ENCODE measurements around the gene ARID4B.
A peak's percentile ranks its signal among the peaks of the same experiment; 100 is the strongest.

The ARID4B gene, protein sequence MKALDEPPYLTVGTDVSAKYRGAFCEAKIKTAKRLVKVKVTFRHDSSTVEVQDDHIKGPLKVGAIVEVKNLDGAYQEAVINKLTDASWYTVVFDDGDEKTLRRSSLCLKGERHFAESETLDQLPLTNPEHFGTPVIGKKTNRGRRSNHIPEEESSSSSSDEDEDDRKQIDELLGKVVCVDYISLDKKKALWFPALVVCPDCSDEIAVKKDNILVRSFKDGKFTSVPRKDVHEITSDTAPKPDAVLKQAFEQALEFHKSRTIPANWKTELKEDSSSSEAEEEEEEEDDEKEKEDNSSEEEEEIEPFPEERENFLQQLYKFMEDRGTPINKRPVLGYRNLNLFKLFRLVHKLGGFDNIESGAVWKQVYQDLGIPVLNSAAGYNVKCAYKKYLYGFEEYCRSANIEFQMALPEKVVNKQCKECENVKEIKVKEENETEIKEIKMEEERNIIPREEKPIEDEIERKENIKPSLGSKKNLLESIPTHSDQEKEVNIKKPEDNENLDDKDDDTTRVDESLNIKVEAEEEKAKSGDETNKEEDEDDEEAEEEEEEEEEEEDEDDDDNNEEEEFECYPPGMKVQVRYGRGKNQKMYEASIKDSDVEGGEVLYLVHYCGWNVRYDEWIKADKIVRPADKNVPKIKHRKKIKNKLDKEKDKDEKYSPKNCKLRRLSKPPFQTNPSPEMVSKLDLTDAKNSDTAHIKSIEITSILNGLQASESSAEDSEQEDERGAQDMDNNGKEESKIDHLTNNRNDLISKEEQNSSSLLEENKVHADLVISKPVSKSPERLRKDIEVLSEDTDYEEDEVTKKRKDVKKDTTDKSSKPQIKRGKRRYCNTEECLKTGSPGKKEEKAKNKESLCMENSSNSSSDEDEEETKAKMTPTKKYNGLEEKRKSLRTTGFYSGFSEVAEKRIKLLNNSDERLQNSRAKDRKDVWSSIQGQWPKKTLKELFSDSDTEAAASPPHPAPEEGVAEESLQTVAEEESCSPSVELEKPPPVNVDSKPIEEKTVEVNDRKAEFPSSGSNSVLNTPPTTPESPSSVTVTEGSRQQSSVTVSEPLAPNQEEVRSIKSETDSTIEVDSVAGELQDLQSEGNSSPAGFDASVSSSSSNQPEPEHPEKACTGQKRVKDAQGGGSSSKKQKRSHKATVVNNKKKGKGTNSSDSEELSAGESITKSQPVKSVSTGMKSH (N-terminal part only)

DNA sequence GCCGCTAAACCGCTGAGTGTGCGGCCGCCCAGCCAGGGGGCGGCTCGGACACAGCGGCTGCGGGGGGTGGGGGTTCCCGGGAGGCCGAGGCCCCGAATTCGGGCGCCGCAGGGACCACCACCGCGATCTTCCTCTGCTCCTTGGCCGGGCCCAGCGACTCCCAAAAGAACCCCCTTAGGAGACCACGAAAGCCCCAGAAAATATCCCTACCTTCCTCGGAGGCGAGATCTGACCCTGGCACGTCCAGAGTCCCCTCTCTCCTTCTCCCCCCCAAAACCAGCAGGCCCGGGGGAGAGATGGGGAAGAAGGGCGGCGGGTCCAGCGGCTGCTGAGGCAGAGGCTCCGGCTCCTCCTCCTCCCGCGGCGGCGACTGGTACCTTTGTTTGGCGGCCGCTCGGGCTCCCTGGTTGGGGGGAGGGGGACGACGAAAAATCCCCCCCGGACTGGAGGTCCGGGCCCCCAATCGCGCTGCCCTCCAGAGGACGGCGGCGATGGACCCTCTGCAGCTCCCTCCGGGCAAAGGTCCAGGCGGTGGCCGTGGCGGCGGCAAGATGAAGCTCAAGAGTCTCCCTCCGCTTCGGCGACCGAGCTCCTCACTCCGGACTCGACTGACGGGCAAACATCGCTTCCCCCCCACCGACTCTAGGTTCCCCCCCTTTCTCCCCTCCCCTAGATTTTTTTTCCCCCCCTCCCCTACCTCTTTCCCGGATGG lies at the start of gene ARID4B:
ARID4B (minus strand) TSS at position 621 of the 712 bp plus-strand sequence. CDS start 1,260 bp downstream, outside the sequence.
- TF ChIP-seq EZH2phosphoT487 (IDR thresholded peaks at IDR 0.05; ENCODE audit: low read depth) = no peak
- TF ChIP-seq, protein P1, sequence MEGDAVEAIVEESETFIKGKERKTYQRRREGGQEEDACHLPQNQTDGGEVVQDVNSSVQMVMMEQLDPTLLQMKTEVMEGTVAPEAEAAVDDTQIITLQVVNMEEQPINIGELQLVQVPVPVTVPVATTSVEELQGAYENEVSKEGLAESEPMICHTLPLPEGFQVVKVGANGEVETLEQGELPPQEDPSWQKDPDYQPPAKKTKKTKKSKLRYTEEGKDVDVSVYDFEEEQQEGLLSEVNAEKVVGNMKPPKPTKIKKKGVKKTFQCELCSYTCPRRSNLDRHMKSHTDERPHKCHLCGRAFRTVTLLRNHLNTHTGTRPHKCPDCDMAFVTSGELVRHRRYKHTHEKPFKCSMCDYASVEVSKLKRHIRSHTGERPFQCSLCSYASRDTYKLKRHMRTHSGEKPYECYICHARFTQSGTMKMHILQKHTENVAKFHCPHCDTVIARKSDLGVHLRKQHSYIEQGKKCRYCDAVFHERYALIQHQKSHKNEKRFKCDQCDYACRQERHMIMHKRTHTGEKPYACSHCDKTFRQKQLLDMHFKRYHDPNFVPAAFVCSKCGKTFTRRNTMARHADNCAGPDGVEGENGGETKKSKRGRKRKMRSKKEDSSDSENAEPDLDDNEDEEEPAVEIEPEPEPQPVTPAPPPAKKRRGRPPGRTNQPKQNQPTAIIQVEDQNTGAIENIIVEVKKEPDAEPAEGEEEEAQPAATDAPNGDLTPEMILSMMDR (IDR thresholded peaks at IDR 0.05; ENCODE audit: low read depth, low read length) = no peak
- Histone ChIP-seq H3K4me1 (ENCODE audit: low read length) (peaks cover 37% of the 10 kb centered on the region), H3K9me3 (ENCODE audit: insufficient read depth, low read length) (no peaks in the 10 kb centered on the region), H3K9ac (ENCODE audit: low read length) (peak within 1 kb of the TSS; percentile 93), H3K36me3 (replicated peaks; ENCODE audit: low read depth, low read length) (peaks cover 11% of the 10 kb centered on the region), H4K20me1 (ENCODE audit: insufficient read depth, low read length) (peaks cover 38% of the 10 kb centered on the region), H3K27ac (ENCODE audit: low read length) (peak within 1 kb of the TSS; percentile 84), H3K27me3 (ENCODE audit: low read depth, low read length) (no peaks in the 10 kb centered on the region), H3K79me2 (ENCODE audit: low read length) (peaks cover 91% of the 10 kb centered on the region), H2AFZ (ENCODE audit: low read depth, low read length) (peak within 1 kb of the TSS; percentile 87), H3K4me3 (ENCODE audit: low read length) (peak within 1 kb of the TSS; percentile 85), H3K4me2 (ENCODE audit: low read length) (peak within 1 kb of the TSS; percentile 88)

DNA sequence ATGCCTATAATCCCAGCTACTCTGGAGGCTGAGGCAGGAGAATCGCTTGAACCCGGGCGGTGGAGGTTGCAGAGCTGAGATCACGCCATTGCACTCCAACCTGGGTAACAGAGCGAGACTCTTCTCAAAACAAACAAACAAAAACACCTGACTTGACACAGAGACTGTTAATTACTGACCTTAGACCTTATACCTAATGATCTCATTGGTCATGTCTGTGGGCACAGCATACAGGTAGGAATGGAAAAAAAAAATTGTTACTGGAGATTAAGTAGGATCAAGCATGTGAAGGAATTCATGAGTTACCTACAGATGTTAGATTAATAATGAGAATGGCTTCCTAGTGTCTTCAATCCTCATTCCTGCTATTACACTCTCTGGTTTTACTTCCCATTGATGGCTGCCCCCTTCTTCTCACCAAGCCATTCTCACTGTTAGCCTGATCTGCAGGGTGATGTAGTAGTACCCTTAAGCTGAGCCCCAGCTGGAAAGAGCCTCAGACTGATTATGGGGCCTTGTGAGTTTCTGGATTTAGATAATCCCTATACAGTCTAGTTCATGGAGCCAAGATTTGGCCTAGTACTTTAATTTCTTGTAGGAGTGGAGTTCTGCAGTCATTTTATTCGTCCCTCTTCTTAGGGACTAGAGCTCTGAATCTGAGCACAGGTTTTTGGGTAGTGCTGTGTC lies 48.1 kb upstream of the ARID4B start:
- H3K27me3 ChIP-seq (ENCODE audit: low read depth, low read length) = no peaks in the 10 kb centered on the region
- H3K4me1 ChIP-seq (ENCODE audit: low read length) = no peaks in the 10 kb centered on the region
- H2AFZ ChIP-seq (ENCODE audit: low read depth, low read length) = no peak overlapping the region
- no peak overlapping the region for H3K4me3 ChIP-seq (ENCODE audit: low read length)
- no peak overlapping the region for H3K4me2 ChIP-seq (ENCODE audit: low read length)
- no peak overlapping the region for H3K27ac ChIP-seq (ENCODE audit: low read length)
- H3K9ac ChIP-seq (ENCODE audit: low read length) = no peak overlapping the region
- H4K20me1 ChIP-seq (ENCODE audit: insufficient read depth, low read length) = no peaks in the 10 kb centered on the region
- H3K79me2 ChIP-seq (ENCODE audit: low read length) = peaks cover 5% of the 10 kb centered on the region
- TF ChIP-seq EZH2phosphoT487 (IDR thresholded peaks at IDR 0.05; ENCODE audit: low read depth) = no peak
- TF ChIP-seq, protein P1 (IDR thresholded peaks at IDR 0.05; ENCODE audit: low read depth, low read length) = no peak
- H3K9me3 ChIP-seq (ENCODE audit: insufficient read depth, low read length) = no peaks in the 10 kb centered on the region
- H3K36me3 ChIP-seq (replicated peaks; ENCODE audit: low read depth, low read length) = no peaks in the 10 kb centered on the region

- H3K9me3 ChIP-seq (ENCODE audit: insufficient read depth, low read length) = no peaks in the 10 kb centered on the region
- H3K27ac ChIP-seq (ENCODE audit: low read length) = no peak overlapping the region
- H3K79me2 ChIP-seq (ENCODE audit: low read length) = peaks cover 13% of the 10 kb centered on the region
These were observed 41.8 kb upstream of the ARID4B start for GRCh38 chr1:235369802-235370201.

More at GRCh38 chr1:235369802-235370201, 41.8 kb upstream of the ARID4B start:
- H2AFZ ChIP-seq (ENCODE audit: low read depth, low read length) = no peak overlapping the region
- peaks cover 12% of the 10 kb centered on the region for H3K4me1 ChIP-seq (ENCODE audit: low read length)
- no peaks in the 10 kb centered on the region for H4K20me1 ChIP-seq (ENCODE audit: insufficient read depth, low read length)
- no peak overlapping the region for H3K4me2 ChIP-seq (ENCODE audit: low read length)
- H3K36me3 ChIP-seq (replicated peaks; ENCODE audit: low read depth, low read length) = no peaks in the 10 kb centered on the region
- H3K4me3 ChIP-seq (ENCODE audit: low read length) = no peak overlapping the region
- no peak overlapping the region for H3K9ac ChIP-seq (ENCODE audit: low read length)
- TF ChIP-seq EZH2phosphoT487 (IDR thresholded peaks at IDR 0.05; ENCODE audit: low read depth) = no peak
- TF ChIP-seq, protein P1 (IDR thresholded peaks at IDR 0.05; ENCODE audit: low read depth, low read length) = no peak
- no peaks in the 10 kb centered on the region for H3K27me3 ChIP-seq (ENCODE audit: low read depth, low read length)
